Muscle layer of colon (tissue), 2 donors: ENCODE data around the gene LYZL6.

Source experiments
- H3K27ac ChIP-seq: one replicate; pipeline ENCODE4 v1.7.0; 2013; ENCODE audit warnings: low read depth, mild to moderate bottlenecking, low read length, moderate library complexity
- H3K27me3 ChIP-seq, 2 donors: one replicate each; pipeline ENCODE4 v1.7.0; 2013; ENCODE audit warnings: low read length in 2 of 2, mild to moderate bottlenecking in 2 of 2; ENCODE audit not compliant: insufficient read depth in 2 of 2, control insufficient read depth in 1 of 2
- H3K36me3 ChIP-seq: one replicate; pipeline ENCODE4 v1.7.0; 2013; ENCODE audit warnings: mild to moderate bottlenecking, low read length; ENCODE audit not compliant: insufficient read depth
- H3K4me1 ChIP-seq: one replicate; pipeline ENCODE4 v1.7.0; 2013; ENCODE audit warnings: mild to moderate bottlenecking, low read length; ENCODE audit not compliant: insufficient read depth
- H3K4me3 ChIP-seq, 2 donors: one replicate each; pipeline ENCODE4 v1.7.0; 2013; ENCODE audit warnings: low read length in 2 of 2, low read depth in 1 of 2, mild to moderate bottlenecking in 1 of 2, moderate library complexity in 1 of 2
- H3K9ac ChIP-seq: one replicate; pipeline ENCODE4 v1.7.0; 2013; ENCODE audit warnings: low read length
- H3K9me3 ChIP-seq: one replicate; pipeline ENCODE4 v1.7.0; 2013; ENCODE audit warnings: mild to moderate bottlenecking, low read length
- donor health status: abdominal sarcoma.
- donor health status: Adenocarcinoma of cecum.

Gene LYZL6

GRCh38 chr17:35890774-35891155 lies 52.7 kb downstream of the LYZL6 start:
- Histone ChIP-seq H3K9ac (no peak overlapping the region), H3K36me3 (no peaks in the 10 kb centered on the region), H3K27me3 (no peaks in the 10 kb centered on the region), H3K9me3 (no peaks in the 10 kb centered on the region), H3K4me3 (no peak overlapping the region), H3K27ac (no peak overlapping the region), H3K4me1 (peaks cover 4% of the 10 kb centered on the region)

GRCh38 chr17:35889818-35890773 lies 53.4 kb downstream of the LYZL6 start:
- Histone ChIP-seq H3K9ac (no peak overlapping the region), H3K27ac (no peak overlapping the region), H3K27me3 (no peaks in the 10 kb centered on the region), H3K9me3 (no peaks in the 10 kb centered on the region), H3K4me3 (no peak overlapping the region), H3K4me1 (peaks cover 4% of the 10 kb centered on the region), H3K36me3 (no peaks in the 10 kb centered on the region)

GRCh38 chr17:35889241-35889640 lies 54.3 kb downstream of the LYZL6 start:
- no peak overlapping the region for H3K27ac ChIP-seq
- no peak overlapping the region for H3K4me3 ChIP-seq

More at GRCh38 chr17:35889241-35889640, 54.3 kb downstream of the LYZL6 start:
- Histone ChIP-seq H3K36me3 (no peaks in the 10 kb centered on the region), H3K27me3 (no peaks in the 10 kb centered on the region), H3K4me1 (peaks cover 4% of the 10 kb centered on the region), H3K9ac (no peak overlapping the region), H3K9me3 (no peaks in the 10 kb centered on the region)
